IPS DF 6.9 (cell line): ENCODE data around the gene DKKL1.

Experiments used
- DNase-seq: peaks from one replicate; pipeline ENCODE4 v3.0.0-alpha.2; 2013; ENCODE audit warnings: low read depth, low spot score
- H3K27ac ChIP-seq: one replicate; pipeline ENCODE4 v1.5.1; 2013; ENCODE audit warnings: low read length, control low read depth
- H3K27me3 ChIP-seq: 2 replicates; pipeline ENCODE4 v1.6.1; 2013; ENCODE audit warnings: mild to moderate bottlenecking, low read length; ENCODE audit not compliant: control insufficient read depth, insufficient read depth
- H3K36me3 ChIP-seq: 2 replicates; pipeline ENCODE4 v1.6.1; 2013; ENCODE audit warnings: low read length; ENCODE audit not compliant: control insufficient read depth, insufficient read depth
- H3K4me1 ChIP-seq: 2 replicates; pipeline ENCODE4 v1.6.1; 2013; ENCODE audit warnings: low read length; ENCODE audit not compliant: control insufficient read depth, insufficient read depth
- H3K4me3 ChIP-seq: 2 replicates; pipeline ENCODE4 v1.5.1; 2013; ENCODE audit warnings: mild to moderate bottlenecking, low read length
- H3K9me3 ChIP-seq: 2 replicates; pipeline ENCODE4 v1.6.1; 2013; ENCODE audit warnings: low read length, inconsistent platforms; ENCODE audit not compliant: control insufficient read depth, insufficient read depth
- WGBS: extraction: QIAGEN DNeasy Blood & Tissue Kit; methylation state at CpG from one replicate; pipeline ENCODE4 v1.1.7; 2013; ENCODE audit warnings: mixed read lengths, missing lambda C conversion rate; ENCODE audit not compliant: insufficient read length, insufficient coverage; 5-methylcytosine and 5-hydroxymethylcytosine counted together

The DKKL1 gene

GRCh38 chr19:49348305-49349189, 15.1 kb upstream of the DKKL1 start:
- Histone ChIP-seq H3K4me1 (no peaks in the 10 kb centered on the region), H3K27me3 (no peaks in the 10 kb centered on the region), H3K9me3 (no peaks in the 10 kb centered on the region), H3K36me3 (peaks cover 32% of the 10 kb centered on the region), H3K4me3 (no peak overlapping the region), H3K27ac (no peak overlapping the region)
- DNase-seq: no peak
- no CpG with 5 or more reads among the region's 12 CpGs for WGBS

GRCh38 chr19:49349567-49349966, 14.1 kb upstream of the DKKL1 start:
- Histone ChIP-seq H3K27me3 (no peaks in the 10 kb centered on the region), H3K27ac (no peak overlapping the region), H3K4me1 (no peaks in the 10 kb centered on the region), H3K4me3 (no peak overlapping the region), H3K36me3 (peaks cover 35% of the 10 kb centered on the region), H3K9me3 (no peaks in the 10 kb centered on the region)
- no peak for DNase-seq
- no CpG with 5 or more reads among the region's 2 CpGs for WGBS

DNA sequence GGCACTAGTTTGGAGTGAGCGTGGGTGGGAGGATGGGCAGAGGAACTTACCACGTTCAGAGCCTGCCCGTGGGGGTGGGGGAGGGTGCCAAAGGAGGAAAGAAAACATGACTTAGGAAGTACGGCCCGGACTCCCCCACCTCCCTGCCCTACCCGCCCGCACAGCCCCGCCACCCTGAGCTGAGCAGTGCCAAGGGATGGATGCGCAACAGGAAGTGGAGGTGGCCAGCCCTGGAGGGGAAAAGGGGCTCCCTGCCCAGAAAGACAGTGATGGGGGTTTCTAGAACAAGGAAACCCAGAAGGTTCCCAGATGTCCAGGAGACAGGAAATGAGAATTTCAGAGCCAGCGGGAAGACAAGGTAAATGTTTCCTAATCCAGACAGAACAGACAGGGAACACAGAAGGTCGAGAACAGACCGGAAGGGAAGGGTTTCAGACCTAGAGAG, 7.7 kb upstream of the DKKL1 start:
- Histone ChIP-seq H3K4me3 (no peak overlapping the region), H3K27ac (no peak overlapping the region), H3K36me3 (peaks cover 48% of the 10 kb centered on the region), H3K4me1 (no peaks in the 10 kb centered on the region), H3K9me3 (no peaks in the 10 kb centered on the region), H3K27me3 (no peaks in the 10 kb centered on the region)
- no CpG with 5 or more reads among the region's 12 CpGs for WGBS
- DNase-seq: no peak

DNA sequence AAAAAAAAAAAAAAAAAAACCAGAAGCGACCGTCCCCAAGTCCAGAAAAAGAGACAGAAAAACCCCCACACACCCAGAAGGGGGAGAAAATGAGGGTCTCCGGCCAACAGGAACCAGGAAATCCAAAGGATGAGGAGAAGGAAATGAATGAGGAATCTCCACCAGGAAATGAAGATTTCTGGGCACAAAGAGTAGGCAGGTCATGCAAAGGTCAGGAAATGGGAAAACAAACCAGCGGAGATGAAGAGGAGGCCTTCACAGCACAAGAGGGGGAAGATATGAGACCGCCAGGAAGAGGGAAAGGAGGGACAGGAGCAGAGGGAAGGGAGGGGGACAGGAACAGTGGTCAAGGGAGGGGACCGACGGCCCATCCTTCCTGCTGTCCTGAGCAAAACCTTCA, 7.3 kb upstream of the DKKL1 start:
- H3K4me3 ChIP-seq: no peak overlapping the region
- no peaks in the 10 kb centered on the region for H3K27me3 ChIP-seq
- no peak overlapping the region for H3K27ac ChIP-seq
- no peaks in the 10 kb centered on the region for H3K4me1 ChIP-seq
- DNase-seq: no peak
- H3K36me3 ChIP-seq: peaks cover 44% of the 10 kb centered on the region
- WGBS: no CpG with 5 or more reads among the region's 7 CpGs
- H3K9me3 ChIP-seq: no peaks in the 10 kb centered on the region

- Histone ChIP-seq H3K27ac (no peak overlapping the region), H3K4me1 (no peaks in the 10 kb centered on the region), H3K9me3 (no peaks in the 10 kb centered on the region), H3K4me3 (no peak overlapping the region), H3K36me3 (peaks cover 43% of the 10 kb centered on the region), H3K27me3 (no peaks in the 10 kb centered on the region)
- no CpG with 5 or more reads among the region's 9 CpGs for WGBS
- no peak for DNase-seq
These were observed 6.5 kb upstream of the DKKL1 start for GRCh38 chr19:49357186-49357585.

- H3K27ac ChIP-seq: no peak overlapping the region
- peaks cover 33% of the 10 kb centered on the region for H3K36me3 ChIP-seq
- no peak overlapping the region for H3K4me3 ChIP-seq
- H3K9me3 ChIP-seq: no peaks in the 10 kb centered on the region
- no peak for DNase-seq
- no CpG with 5 or more reads among the region's 17 CpGs for WGBS
- no peaks in the 10 kb centered on the region for H3K27me3 ChIP-seq
- peaks cover 3% of the 10 kb centered on the region; the same call in 1 of the 2 replicates for H3K4me1 ChIP-seq
These were observed 3.5 kb upstream of the DKKL1 start for GRCh38 chr19:49359851-49360820.

GRCh38 chr19:49361438-49362047, 2.1 kb upstream of the DKKL1 start:
- Histone ChIP-seq H3K36me3 (peaks cover 20% of the 10 kb centered on the region; the same call in 1 of the 2 replicates), H3K27ac (no peak overlapping the region), H3K9me3 (no peaks in the 10 kb centered on the region), H3K4me1 (peaks cover 3% of the 10 kb centered on the region; the same call in 1 of the 2 replicates), H3K4me3 (peak overlapping the region; percentile 67), H3K27me3 (no peaks in the 10 kb centered on the region)
- no peak for DNase-seq
- no CpG with 5 or more reads among the region's 27 CpGs for WGBS

GRCh38 chr19:49362048-49362928, 1.4 kb upstream of the DKKL1 start, which contains the start of gene TEAD2:
TEAD2 (minus strand) TSS chr19:49362416; CDS start chr19:49360075, 2,341 bp downstream.
- DNase-seq: no peak
- H3K27ac ChIP-seq: no peak within 1 kb of the TSS
- WGBS: no CpG with 5 or more reads among the region's 52 CpGs
- H3K4me1 ChIP-seq: peaks cover 3% of the 10 kb centered on the region; the same call in 1 of the 2 replicates
- H3K4me3 ChIP-seq: peak within 1 kb of the TSS; percentile 67
- H3K27me3 ChIP-seq: no peaks in the 10 kb centered on the region
- peaks cover 15% of the 10 kb centered on the region; the same call in 1 of the 2 replicates for H3K36me3 ChIP-seq
- no peaks in the 10 kb centered on the region for H3K9me3 ChIP-seq

DNA sequence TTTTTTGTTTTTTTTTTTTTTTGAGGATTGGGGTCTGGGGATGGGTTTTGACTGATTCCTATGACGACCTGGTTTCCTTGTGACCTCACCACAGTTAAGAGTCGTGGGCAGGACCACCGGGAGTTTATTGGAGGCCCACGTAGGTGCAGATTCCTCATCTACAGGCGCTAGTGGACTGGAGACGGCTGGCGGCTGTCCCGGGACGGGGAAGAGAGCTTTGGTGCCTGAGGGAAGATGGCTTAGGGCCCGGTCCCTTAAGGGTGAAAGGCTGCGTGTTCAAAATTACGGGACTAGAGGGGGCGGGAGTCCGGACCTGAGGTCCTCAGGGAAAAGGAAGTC, 779 bp upstream of the DKKL1 start:
- no peak for DNase-seq

More for the DNA sequence above, 779 bp upstream of the DKKL1 start:
- Histone ChIP-seq H3K27ac (no peak overlapping the region), H3K9me3 (no peaks in the 10 kb centered on the region), H3K36me3 (peaks cover 10% of the 10 kb centered on the region; the same call in 1 of the 2 replicates), H3K4me1 (peaks cover 3% of the 10 kb centered on the region; the same call in 1 of the 2 replicates), H3K27me3 (no peaks in the 10 kb centered on the region), H3K4me3 (peak overlapping the region; percentile 10; the same call in 1 of the 2 replicates)
- no CpG with 5 or more reads among the region's 14 CpGs for WGBS
